Measurements from ENCODE around the gene PRRX2.

Gene PRRX2

GRCh38 chr9:129712634-129713401 is 47.4 kb downstream of the PRRX2 start:
- no peak for DNase-seq

DNA sequence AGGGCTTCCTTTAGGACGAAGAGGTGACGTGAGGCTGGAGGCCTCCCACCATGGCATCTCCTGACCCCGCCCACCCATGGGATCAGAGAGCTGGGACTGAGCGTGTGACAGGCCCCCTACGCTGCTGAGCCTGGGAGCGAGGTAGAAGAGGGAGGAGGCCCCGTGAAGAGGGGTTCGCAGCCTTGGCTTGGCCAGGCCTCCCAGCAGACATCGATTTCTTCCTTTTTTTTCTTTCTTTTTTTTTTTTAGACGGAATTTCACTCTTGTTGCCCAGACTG is 47.9 kb downstream of the PRRX2 start:
- DNase-seq = no peak

DNA sequence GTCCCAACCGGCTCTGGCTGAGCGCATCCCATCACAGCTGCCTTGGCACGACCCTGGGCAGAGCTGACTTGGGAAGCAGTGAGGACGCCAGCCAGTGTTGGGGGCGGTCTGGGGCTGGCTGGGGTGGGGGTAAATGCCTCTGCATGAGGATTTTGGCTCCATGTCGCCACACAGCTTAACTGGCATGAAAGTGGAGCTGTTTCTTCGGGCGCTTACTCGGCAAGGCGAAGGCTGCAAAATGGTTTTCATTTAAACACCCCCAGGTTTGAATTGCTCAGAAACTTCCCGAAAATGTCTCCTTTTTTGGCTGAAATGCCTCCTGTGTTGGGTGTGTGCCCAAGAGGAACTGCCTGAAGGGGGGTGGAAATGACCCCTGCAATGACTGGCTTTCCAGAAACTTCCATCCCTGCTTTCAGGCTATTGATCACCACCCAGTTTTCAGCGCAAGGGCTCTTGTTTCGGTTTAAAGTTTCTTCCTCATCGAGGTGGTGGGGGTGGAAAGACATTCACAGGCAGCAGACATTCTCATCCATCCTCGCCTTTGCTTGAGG is 49.1 kb downstream of the PRRX2 start:
- DNase-seq = no peak

DNA sequence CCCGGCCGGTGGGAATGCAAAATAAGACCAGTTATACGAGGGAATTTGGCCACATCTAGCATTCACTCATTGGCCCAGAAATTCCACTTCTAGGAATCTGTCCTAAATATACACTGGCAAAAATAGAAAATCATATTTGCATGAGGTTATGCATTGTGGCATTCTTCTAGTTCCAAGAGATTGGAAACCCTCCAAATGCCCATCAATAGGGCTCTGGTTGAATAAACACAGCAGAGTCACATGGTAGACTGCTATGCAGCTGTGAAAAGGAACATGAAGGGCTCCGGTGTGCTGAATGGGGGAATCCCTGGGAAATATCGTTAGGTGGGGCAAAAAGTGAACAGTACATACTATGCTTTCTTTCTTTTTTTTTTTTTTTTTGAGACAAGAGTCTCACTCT is 50.6 kb downstream of the PRRX2 start:
- no peak for DNase-seq

DNA sequence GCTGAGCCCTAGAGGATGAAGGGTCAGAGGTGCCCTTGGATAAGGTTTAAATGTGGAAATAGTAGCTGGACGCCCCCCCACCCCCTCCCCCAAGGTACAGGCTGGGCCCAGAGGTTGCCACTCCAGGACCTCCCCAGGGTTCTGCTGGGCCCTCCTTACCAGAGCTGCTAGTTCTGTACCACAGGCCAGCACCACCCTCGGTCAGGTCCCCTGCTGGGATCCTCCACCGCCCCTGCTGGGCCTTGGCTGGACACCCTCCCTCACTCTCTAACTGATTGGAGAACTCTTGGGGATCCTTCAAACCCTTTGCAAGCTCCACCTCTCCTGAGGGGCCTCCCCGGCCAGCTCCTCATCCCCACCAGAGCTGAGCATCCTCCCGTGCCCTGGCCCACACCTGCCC is 52.5 kb downstream of the PRRX2 start:
- no peak for DNase-seq

GRCh38 chr9:129718647-129719046 is 53.2 kb downstream of the PRRX2 start:
- DNase-seq = no peak

GRCh38 chr9:129719135-129719534 is 53.7 kb downstream of the PRRX2 start:
- DNase-seq = no peak

DNA sequence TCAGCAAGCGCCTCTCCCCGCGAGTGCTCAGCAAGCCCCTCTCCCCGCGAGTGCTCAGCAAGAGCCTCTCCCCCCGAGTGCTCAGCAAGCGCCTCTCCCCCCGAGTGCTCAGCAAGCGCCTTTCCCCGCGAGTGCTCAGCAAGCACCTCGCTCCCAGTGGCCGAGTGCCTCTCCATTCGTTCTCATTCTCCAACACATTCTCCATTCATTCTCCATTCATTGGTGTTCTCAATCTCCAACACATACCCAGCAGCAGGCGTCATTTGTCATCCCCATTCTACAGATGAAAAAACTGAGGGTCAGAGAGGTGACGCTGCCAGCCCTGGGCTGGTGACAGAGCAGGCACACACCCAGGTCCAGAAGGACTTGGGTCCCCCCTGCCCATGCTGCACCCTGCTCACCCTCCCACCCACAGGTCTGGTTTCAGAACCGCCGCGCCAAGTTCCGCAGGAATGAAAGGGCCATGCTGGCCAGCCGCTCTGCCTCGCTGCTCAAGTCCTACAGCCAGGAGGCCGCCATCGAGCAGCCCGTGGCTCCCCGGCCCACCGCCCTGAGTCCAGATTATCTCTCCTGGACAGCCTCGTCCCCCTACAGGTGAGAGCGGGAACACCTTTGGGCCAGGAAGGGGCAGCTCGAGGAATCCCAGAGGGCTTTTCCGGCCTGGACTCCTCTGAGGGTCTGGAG is 54.9 kb downstream of the PRRX2 start:
- DNase-seq = no peak

GRCh38 chr9:129720865-129721545 is 55.6 kb downstream of the PRRX2 start:
- DNase-seq = no peak

- DNase-seq = no peak
Measured at GRCh38 chr9:129722913-129723312, 57.5 kb downstream of the PRRX2 start.

DNA sequence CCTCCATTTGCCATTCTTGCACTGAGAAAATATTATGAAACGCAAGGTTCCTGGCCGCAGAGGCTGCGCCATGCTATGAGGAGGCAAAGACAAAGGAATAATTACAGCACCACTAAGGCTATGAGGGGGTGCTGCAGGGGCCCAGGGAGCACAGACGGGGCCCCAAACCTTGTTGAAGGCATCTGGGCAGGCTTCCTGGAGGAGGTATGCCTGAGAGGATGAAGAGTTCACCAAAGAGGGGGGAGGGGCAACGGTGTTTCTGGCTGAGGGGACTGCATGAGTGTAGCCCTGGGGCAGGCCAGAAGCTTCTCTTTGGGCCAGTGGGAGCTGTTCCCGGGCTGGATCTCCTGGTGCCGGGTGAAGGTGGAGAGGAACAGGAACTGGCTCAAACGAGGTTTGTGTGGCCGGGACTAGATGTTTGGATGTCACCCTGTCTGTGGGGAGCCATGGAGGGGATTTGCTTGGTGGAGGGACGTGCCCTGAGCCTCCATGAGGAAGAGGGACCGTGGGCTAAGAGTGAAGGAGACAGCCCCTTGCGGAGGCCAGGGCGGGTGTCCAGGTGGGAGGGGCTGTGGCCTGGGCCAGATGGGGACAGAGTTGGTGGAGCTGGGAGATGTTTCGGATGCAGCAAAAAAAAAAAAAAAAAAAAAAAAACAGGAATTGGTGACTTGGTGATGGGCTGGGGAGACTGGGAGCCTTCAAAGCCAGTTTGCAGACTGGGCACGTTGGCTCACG is 59.2 kb downstream of the PRRX2 start:
- no peak for DNase-seq

DNA sequence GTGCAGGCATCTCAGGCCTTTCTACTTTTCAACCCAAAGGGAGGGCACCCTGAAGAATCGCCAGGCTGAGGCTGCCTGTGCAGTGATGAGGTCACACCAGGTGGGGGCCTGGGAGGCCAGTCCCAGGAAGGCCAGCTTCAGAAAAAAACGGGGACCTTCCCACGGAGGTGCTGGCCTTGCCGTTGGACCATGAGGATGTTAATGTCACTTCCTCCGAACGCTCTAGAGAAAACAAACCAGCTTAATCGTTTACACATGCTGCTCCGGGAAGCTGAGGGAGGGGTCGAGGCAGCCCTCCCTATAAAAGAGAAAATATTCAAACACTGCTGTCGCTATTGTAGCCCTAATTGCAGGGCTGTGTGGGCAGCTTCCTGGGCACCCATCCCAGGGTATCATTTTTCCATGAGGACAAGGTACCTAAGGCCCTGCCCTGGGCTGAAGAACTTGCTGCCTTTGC is 60.4 kb downstream of the PRRX2 start:
- DNase-seq = no peak

GRCh38 chr9:129726322-129727160 is 61.1 kb downstream of the PRRX2 start:
- no peak for DNase-seq

- no peak for DNase-seq
Measured at GRCh38 chr9:129728744-129729143, 63.3 kb downstream of the PRRX2 start.

DNA sequence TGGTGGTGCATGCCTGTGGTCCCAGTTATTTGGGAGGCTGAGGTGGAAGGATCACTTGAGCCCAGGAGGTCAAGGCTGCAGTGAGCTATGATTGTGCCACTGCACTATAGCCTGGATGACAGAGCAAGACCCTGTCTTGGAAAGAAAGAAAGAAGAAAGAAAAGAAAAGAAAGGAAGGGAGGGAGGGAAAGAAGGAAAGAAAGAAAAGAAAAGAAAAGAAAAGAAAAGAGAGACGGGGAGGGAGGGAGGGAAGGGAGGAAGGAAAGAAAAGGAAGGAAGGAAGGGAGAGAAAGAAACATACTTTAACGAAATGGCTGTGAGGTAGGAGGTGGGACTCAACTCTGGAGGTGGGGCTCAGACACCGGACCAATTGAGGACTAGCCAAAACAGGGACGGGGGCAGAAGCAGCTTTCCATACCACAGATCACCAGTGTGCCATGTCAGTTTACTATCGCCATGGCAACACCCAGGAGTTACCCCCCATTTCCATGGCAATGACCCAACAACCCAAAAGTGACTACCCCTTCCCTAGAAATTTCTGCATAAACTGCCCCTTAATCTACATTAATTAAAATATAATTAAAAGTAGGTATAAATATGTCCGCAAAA is 66.1 kb downstream of the PRRX2 start:
- no peak for DNase-seq

DNA sequence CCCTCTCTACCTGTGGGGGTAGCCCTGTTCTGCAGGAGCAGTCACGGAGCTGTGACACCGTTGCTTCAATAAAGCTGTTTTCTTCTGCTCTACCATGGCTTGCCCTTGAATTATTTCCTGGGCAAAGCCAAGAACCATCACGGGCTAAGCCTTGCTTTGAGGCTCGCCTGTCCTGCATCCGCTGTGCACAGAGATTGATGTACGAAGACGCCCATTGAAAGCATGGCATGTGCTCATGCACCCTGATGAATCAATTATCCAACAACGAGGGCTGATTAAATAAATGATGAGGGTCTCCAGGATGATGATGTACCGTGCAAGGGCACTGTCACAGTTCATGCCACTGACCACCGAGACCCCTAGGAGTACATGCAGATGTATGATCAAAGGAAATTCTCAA is 66.7 kb downstream of the PRRX2 start:
- DNase-seq = no peak

DNA sequence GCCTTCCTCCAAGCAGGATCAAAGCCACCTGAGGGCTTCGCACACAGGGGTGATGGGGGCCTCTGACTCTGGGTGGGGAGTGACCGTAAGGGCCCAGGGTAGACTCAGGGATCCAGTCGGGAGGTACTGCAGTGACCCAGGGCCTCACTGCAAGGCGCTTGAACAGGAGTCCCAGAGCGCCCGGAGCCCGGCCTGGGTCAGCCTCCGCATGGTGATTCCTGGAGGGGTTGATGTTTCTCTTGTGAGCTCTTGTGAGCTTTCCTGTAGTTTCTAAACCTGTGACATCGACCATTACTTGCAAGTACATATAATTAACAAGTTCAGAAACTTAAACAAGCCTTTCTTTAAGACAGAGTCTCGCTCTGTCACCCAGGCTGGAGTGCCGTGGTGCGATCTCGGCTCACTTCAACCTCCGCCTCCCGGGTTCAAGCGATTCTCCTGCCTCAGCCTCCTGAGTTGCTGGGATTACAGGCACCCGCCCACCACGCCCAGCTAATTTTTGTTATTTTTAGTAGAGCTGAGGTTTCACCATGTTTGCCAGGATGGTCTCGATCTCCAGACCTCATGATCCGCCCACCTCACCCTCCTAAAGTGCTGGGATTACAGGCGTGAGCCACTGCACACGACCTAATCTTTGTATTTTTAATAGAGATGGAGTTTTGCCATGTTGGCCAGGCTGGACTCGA is 67.6 kb downstream of the PRRX2 start:
- DNase-seq = no peak

DNA sequence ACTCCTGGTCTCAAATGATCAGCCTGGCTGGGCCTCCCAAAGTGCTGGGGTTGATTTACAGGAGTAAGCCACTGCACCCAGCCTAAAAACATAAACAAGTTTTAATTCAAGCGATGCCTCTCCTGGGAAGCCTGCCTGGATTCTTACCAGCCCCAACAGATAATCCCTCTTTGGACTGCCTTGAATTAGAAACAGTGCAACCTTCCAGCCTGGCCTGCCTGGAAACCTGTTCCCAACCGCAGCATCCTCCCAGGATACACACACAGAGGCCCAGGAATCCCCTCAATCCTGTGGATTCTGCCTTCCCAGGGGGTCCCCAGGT is 68.1 kb downstream of the PRRX2 start:
- no peak for DNase-seq

DNA sequence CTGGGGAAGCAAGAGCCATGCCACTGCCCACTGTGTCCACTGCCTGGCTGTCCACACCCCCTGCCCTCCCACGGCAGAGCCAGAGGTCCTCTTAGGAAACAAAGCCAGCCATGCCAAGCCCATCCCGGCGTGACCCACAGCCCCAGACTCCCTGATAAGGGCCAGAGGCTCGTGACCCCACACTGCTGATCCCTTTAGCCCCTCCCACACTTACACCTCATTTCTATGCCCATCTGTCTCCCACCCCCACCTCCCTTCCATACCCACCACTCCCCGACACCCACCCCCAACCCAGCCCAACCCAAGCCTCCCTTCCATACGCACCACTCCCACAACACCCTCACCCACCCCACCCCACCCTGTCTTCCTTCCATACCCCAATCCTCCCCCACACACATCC is 70.1 kb downstream of the PRRX2 start:
- DNase-seq = no peak

GRCh38 chr9:129736334-129736733 is 70.9 kb downstream of the PRRX2 start:
- DNase-seq = no peak
